PC-3 (cell line): ENCODE data around the gene MC5R.

ENCODE experiments used
- CTCF ChIP-seq: fragments of 300-600 bp; sonication (generic); conservative IDR thresholded peaks from 2 replicates; pipeline ENCODE4 v1.5.1; 2017; ENCODE audit warnings: antibody characterized with exemption, low read depth, mild to moderate bottlenecking, low read length
- EZH2 ChIP-seq: fragments of 300-600 bp; sonication (generic); IDR thresholded peaks from one replicate; pipeline ENCODE4 v1.6.1; 2017; ENCODE audit warnings: antibody characterized with exemption, mild to moderate bottlenecking, low read length; ENCODE audit not compliant: unreplicated experiment

- no peak for TF ChIP-seq EZH2
- TF ChIP-seq CTCF: no peak
Observed at GRCh38 chr18:13849791-13850190, 25.8 kb downstream of the MC5R start.
